Lung (tissue), 12 donors: ENCODE measurements around the gene PCBP3. TPM values are rescaled to one million over a fixed set of nuclear protein-coding genes. Genes with fewer than 3 reads are reported as not detected.

Experiments
- ATAC-seq: fragments of 200-7000 bp; cut with Tn5 transposase; one replicate; pipeline ENCODE4 v1.9.1; 2020; ENCODE audit warnings: moderate number of reproducible peaks; ENCODE audit not compliant: insufficient read depth, low FRiP score
- DNase-seq, 3 donors: peaks; one replicate each; pipeline ENCODE4 v3.0.0-alpha.2; 2013 to 2017
- H3K27ac ChIP-seq, 2 donors: one replicate each; pipeline ENCODE4 v1.5.1; 2013; ENCODE audit warnings: mild to moderate bottlenecking in 2 of 2, moderate library complexity in 2 of 2, control low read depth in 1 of 2, inconsistent platforms in 1 of 2, low read depth in 1 of 2, low read length in 1 of 2
- H3K27me3 ChIP-seq, 3 donors: one replicate each; pipeline ENCODE4 v1.5.1; 2013; ENCODE audit warnings: low read length in 2 of 3; ENCODE audit not compliant: control insufficient read depth in 3 of 3, insufficient read depth in 3 of 3
- H3K36me3 ChIP-seq, 4 donors: one replicate each; pipeline ENCODE4 v1.5.1; 2013; ENCODE audit warnings: low read length in 4 of 4, mild to moderate bottlenecking in 1 of 4, moderate library complexity in 1 of 4; ENCODE audit not compliant: control insufficient read depth in 4 of 4, insufficient read depth in 4 of 4
- H3K4me1 ChIP-seq, 5 donors: one replicate each; pipeline ENCODE4 v1.5.1; 2013; ENCODE audit warnings: low read length in 5 of 5, mild to moderate bottlenecking in 2 of 5, moderate library complexity in 1 of 5; ENCODE audit not compliant: control insufficient read depth in 5 of 5, insufficient read depth in 5 of 5
- H3K4me3 ChIP-seq: one replicate; pipeline ENCODE4 v1.5.1; 2013; ENCODE audit warnings: mild to moderate bottlenecking, control low read depth, moderate library complexity
- H3K9ac ChIP-seq, 2 donors: one replicate each; pipeline ENCODE4 v1.5.1; 2013; ENCODE audit warnings: low read length in 2 of 2, control low read depth in 1 of 2; ENCODE audit not compliant: insufficient read depth in 1 of 2
- H3K9me3 ChIP-seq, 4 donors: one replicate each; pipeline ENCODE4 v1.5.1; 2013; ENCODE audit warnings: low read length in 3 of 4, mild to moderate bottlenecking in 1 of 4, moderate library complexity in 1 of 4; ENCODE audit not compliant: control insufficient read depth in 4 of 4, insufficient read depth in 3 of 4
- CTCF ChIP-seq: IDR thresholded peaks from 2 replicates; pipeline ENCODE4 v1.5.1; 2012; ENCODE audit warnings: mild to moderate bottlenecking; ENCODE audit errors: control extremely low read depth, extremely low read depth
- WGBS, 2 donors: extraction: QIAGEN DNeasy Blood & Tissue Kit; methylation state at CpG; one replicate each; pipeline ENCODE4 v1.1.7; 2013; 5-methylcytosine and 5-hydroxymethylcytosine counted together
- polyA plus RNA-seq, 2 donors: library from polyadenylated mRNA; stranded (reverse); fragments of 200-250 nt; gene quantifications; one replicate each; pipeline ENCODE4 v1.2.1, GENCODE V29; 2013
- total RNA-seq, 2 donors: library from RNA; depleted of rRNA in 1 of 2; stranded (reverse); fragments of >200 nt in 1 of 2; gene quantifications; one replicate each; pipeline ENCODE4 v1.2.1, GENCODE V29; 2014 to 2021
- donor health status: control.
- donor health status: control.
- donor health status: Bipolar disorder and iron deficiency.
- donor health status: healthy.
- donor health status: DM: yes; HTN: yes; CAD: no.

PCBP3 gene
- total and polyA plus RNA-seq, 4 donors, result 1.6 to 8.2 (median 3.1) TPM

- Histone ChIP-seq H3K27ac (peak overlapping the region in 1 of 2 donors; percentile 32), H3K9ac (no peak overlapping the region), H3K27me3 (peaks cover 0 to 29% (median 11%) of the 10 kb centered on the region in 3 donors), H3K36me3 (no peaks in the 10 kb centered on the region), H3K9me3 (peaks cover 0 to 6% (median 0%) of the 10 kb centered on the region in 4 donors), H3K4me3 (no peak overlapping the region), H3K4me1 (peaks cover 0 to 6% (median 4%) of the 10 kb centered on the region in 5 donors)
- DNase-seq, result no peak
- ATAC-seq, result no peak
- no peak for TF ChIP-seq CTCF
- 52 to 53% methylated on average over 6 of the region's 6 CpGs for WGBS, 2 donors
These were observed 3.3 kb upstream of the PCBP3 start for GRCh38 chr21:45640001-45640887.

- Histone ChIP-seq H3K36me3 (no peaks in the 10 kb centered on the region), H3K27me3 (peaks cover 0 to 32% (median 17%) of the 10 kb centered on the region in 3 donors), H3K9ac (no peak overlapping the region), H3K4me3 (no peak overlapping the region), H3K4me1 (peaks cover 0 to 6% (median 4%) of the 10 kb centered on the region in 5 donors), H3K9me3 (peaks cover 0 to 6% (median 0%) of the 10 kb centered on the region in 4 donors), H3K27ac (no peak overlapping the region)
- WGBS, 2 donors, result 68 to 72% methylated on average over 23 of the region's 23 CpGs
- DNase-seq (no peak), ATAC-seq (no peak)
- no peak for TF ChIP-seq CTCF
These were observed 2.5 kb upstream of the PCBP3 start for GRCh38 chr21:45640888-45641479.

GRCh38 chr21:45641480-45642035, 2.0 kb upstream of the PCBP3 start:
- no peak for TF ChIP-seq CTCF
- H3K27ac ChIP-seq, result no peak overlapping the region
- H3K4me3 ChIP-seq, result no peak overlapping the region
- no peak for ATAC-seq
- WGBS, 2 donors, result 68 to 72% methylated on average over 31 of the region's 31 CpGs
- DNase-seq, result no peak
- no peak overlapping the region for H3K9ac ChIP-seq
- peaks cover 0 to 32% (median 17%) of the 10 kb centered on the region in 3 donors for H3K27me3 ChIP-seq
- H3K4me1 ChIP-seq, result peaks cover 0 to 6% (median 4%) of the 10 kb centered on the region in 5 donors
- H3K9me3 ChIP-seq, result peaks cover 0 to 2% (median 0%) of the 10 kb centered on the region in 4 donors
- no peaks in the 10 kb centered on the region for H3K36me3 ChIP-seq
